ENCODE results near the gene KRT1.

KRT1 gene

DNA sequence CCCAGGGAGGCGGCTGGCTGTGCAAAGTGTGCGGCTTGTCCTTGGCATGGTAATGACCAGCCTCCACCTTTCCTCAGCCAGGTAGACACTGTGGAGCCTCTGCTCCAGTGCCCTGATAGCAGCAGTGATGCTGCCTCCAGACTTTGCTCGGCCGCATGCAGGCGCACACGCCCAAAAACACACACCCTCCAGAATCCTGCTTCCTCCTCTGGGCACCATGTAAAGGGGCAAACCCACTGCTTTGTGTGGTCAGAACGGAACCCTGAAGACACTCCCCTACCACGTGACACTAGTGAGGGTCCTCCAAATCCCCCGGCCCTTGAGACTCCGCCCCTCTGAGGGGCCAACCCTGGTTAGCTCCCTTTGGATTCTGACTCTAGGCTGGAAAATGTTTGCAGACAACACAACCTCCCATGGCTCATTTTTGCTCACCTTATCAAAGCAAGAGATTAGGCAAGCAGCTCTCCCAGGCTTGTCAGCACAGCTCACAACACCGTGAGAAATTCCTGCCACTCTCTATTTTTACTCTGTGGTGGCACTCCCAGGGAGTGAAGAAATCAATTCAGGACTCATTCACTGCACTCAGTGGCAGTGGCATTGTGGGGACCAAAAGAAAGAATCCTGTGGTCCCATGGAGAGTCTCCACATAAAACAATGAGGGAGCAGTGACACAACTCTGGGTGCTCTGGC is 18.6 kb upstream of the KRT1 start:
- no peak for DNase-seq (ENCODE audit: low read depth)

DNA sequence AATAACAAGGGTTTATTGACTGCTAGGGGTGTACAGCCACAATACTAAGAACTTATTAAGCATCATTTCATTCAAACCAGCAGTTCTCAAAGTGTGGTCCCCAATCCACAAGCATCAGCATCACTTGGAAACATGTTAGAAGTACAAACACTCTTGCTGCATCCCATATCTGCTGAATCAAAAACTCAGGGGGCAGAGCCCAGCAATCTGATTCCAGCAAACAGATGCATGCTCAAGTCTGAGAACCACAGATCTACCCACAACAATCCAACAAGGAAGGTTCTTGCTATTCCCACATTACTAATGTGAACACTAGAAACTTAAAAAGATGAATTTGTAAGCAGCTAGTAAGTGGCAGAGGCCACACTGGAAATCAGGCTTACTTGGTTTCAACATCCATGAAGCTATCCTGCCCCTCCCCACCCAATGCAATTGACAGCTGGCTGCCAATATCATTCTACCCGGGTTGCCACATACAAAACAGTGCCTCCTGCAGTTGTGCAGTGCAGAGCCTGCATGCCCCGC is 16.9 kb upstream of the KRT1 start:
- DNase-seq (ENCODE audit: low read depth), result no peak

DNA sequence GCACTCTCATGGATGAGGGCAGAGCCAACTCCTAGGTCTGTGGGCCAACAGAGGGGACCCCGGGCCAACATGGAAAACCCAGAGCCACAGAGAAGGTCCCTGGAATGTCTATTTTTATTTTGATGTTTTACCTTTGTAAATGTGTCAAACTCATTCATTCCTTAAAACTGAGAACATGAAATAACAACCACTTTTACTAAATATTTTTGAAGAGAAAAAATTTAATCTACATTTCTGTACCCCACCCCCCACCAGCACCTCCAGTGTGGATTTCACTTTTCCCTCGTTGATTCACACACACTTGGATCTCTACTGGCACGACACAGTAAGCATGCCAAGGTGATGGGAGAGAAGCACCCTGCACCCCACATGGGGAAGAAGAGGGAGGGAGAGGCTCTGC is 16.4 kb upstream of the KRT1 start:
- DNase-seq (ENCODE audit: low read depth), result no peak

DNA sequence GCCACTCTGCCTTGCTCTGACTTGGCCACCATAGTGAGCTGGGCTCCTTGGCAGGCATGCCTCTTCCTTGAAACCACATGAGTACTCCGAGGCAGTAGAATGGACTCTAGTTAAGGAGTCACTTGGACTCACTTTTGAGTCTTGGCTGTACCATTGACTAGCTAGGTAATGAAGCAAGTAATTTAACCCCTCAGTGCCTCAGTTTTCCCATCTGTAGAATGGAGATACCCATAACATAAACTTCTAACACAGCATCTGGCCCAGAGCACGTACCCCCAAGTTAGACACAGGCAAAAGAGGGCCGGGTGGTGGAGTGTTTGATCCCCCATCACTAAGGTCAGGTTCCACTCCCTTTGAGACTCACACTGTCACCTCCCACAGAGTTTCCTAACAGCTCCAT is 14.8 kb upstream of the KRT1 start:
- no peak for DNase-seq (ENCODE audit: low read depth)

DNA sequence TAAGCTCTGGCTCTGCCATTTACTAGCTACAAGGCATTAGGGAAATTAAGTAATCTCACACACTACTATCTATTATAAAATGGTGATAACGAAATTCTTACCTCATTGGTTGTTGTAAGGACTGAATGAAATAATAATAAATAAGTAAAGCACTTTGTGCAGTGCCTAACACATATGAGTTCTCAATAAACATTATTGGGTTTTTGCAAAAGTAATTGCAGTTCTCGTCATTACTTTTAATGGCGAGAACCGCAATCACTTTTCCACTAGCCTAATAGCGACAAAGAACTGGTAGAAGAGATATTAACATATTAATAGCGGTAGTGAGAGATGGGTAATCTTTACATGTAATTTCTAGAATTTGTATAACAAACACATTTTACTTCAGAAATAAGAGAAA is 13.9 kb upstream of the KRT1 start:
- no peak for DNase-seq (ENCODE audit: low read depth)

DNA sequence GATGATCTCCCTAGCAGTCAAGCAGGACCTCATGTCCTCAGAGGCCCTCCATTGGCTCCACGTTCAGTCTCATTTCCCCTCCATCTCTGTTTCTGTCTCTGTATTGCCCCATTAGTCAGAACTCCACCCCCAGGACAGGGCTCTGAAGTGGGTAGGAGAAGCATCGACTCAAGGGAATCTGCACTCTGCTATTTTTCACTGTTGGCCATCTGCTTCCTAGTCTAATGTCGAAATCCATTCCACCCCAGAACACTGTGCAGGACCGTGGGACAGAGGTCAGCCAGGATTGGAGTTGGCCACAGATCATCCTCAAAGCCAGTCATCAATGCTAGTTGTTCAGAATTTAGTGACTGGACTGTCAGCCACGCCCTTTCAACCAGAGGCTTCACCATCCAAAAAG is 13.1 kb upstream of the KRT1 start:
- no peak for DNase-seq (ENCODE audit: low read depth)

DNA sequence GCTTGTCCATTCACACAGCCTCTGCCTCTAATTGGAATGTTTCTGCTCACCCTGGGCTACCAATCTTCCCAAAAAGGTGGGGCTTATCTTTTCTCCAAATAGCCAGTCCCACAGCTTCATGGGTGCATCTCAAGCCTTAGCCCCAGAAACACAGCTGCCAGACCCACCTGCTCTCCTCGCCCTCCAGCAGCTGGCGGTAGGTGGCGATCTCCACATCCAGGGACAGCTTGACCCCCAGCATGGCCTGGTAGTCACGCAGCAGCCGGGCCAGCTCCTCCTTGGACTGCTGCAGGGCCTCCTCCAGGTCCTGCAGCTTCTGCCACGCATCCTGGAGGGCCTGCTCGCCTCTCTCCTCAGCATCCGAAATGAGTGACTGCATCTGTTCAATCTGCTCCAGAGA is 12.0 kb upstream of the KRT1 start:
- no peak for DNase-seq (ENCODE audit: low read depth)

DNA sequence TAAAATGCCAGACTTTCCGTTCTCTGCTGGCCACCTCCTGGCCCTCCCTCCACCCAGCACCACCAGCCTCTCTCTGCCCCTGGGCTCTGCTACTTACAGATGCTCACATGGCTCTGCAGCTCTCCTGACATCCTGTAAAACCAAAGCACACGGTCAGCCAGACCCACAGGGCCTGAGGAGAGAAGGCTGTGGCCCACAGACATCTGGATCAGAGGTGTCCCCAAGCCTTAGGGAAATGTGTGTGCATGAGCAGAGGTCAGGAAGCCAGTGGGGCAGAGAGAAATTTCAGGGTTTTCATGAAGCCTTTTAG is 11.6 kb upstream of the KRT1 start:
- no peak for DNase-seq (ENCODE audit: low read depth)

DNA sequence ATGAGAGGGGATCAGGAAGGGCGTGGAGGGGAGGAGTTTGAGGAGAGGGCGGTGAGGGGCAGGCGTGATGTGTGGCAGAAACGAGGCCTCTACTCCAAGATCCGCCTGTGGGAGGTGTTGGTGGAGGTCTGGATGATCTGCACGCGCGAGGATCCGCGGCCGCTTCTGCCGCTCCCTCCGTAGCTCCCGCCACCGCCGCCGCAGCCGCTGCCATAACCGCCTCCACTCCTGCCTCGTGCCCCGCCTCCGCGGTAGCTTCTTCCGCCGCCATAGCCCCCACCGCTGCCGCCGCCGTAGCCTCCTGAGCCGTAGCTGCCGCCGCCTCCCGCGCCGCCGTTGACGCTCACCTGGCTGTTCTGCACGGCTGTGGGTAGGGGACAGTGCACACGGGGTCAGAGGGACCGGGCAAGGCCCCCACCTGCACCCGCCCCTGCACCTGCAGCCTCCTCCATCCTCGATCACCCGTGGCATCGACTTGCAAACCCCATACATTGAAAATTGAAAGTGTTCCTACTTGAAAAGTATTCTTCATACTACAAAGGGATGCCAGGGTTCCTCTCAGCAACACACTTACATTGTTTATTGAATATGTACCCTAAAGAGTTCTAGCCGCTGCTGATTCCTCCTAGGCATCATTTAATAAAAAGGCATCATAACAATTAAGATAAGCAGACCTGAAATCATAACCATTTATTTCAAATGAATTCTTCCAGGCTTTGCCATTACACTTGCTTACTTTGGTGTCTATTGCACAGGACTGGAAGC is 11.1 kb upstream of the KRT1 start:
- no peak for DNase-seq (ENCODE audit: low read depth)

DNA sequence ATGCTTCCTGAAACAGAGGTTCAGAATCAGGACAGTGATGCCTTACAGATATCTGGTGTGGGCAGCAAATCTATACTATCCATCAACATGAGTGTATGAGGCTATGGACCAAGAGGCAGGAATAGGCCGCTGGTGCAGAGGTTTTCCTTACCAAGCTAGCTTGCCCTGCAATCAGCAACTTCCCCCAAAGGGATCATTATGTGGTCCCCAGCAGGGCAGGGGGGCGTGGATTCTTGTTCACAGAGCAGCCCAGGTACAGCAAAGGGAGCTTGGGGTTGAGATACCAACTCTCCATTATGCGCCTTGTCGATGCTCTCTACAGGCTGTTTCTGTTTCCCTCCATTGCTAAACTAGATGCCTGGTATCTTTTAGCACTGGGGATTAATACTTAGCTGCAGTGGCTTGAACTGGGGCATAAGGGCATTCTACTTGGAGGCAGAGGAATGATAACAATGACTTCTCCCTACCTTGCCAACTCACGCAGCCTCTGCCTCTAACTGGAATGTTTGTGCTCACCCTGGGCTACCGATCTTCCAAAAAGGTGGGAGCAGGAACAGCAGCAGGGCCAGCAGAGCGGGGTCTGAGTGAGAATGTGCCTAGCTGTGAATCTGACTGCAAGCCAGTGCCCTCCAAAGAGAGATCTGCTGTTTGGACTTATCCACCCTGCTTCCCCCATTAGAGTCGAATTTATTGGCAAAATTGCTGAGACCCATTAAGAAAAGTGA is 10.3 kb upstream of the KRT1 start:
- DNase-seq (ENCODE audit: low read depth), result no peak

DNA sequence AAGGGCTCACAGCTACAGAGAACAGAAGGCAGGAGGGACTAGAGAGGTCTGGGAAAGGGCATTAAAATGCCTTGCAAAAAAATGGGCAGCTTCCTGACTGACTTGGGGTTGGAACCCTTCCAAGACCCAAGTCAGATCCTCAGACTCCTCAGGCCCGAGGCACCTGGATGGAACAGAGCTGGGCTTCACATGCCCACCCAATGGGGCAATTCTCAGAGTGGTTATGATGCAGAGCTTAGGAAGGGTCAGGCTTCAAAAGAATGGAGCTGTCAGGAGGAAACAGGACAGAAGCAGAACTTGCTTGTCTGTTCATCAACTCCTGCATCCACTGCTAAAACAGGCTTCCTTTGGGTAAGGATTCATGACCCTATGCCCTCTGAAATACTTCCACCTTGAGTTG is 9.7 kb upstream of the KRT1 start:
- DNase-seq (ENCODE audit: low read depth), result no peak

DNA sequence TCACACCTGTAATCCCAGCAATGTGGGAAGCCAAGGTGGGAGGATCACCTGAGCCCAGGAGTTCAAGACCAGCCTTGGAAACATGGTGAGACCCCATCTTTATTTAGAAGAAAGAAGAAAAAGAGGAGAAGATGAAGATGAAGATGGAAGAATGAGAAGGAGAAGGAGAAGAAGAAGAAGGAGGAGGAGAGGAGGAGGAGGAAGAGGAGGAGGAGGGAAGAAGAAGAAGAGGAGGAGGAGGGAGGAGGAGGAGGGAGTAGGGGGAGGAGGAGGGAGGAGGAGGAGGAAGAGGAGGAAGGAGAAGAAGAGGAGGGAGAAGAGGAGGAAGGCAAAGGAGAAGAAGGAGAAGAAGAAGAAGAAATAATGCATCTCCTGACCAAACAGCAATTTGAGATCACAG is 9.0 kb upstream of the KRT1 start:
- DNase-seq (ENCODE audit: low read depth), result no peak

DNA sequence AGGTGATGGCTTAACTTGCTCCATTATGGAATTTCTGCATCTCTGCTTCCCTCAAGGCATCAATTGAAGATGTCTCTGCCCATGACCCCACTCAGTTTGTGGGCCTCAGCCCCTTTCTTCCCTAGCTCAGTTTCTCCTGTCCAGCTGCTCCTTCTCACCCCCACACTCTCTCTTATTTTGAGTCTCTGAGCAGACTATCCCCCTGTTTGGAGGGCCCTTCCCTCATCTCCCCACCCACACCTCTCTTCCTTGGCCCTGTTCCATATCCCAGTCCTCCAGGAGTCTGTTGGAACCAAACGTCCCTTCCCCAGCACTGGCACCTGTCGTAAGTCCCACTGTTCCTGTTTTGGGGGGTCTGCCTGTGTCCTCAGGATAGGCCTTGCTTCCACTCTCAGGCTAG is 8.3 kb upstream of the KRT1 start:
- DNase-seq (ENCODE audit: low read depth), result no peak

DNA sequence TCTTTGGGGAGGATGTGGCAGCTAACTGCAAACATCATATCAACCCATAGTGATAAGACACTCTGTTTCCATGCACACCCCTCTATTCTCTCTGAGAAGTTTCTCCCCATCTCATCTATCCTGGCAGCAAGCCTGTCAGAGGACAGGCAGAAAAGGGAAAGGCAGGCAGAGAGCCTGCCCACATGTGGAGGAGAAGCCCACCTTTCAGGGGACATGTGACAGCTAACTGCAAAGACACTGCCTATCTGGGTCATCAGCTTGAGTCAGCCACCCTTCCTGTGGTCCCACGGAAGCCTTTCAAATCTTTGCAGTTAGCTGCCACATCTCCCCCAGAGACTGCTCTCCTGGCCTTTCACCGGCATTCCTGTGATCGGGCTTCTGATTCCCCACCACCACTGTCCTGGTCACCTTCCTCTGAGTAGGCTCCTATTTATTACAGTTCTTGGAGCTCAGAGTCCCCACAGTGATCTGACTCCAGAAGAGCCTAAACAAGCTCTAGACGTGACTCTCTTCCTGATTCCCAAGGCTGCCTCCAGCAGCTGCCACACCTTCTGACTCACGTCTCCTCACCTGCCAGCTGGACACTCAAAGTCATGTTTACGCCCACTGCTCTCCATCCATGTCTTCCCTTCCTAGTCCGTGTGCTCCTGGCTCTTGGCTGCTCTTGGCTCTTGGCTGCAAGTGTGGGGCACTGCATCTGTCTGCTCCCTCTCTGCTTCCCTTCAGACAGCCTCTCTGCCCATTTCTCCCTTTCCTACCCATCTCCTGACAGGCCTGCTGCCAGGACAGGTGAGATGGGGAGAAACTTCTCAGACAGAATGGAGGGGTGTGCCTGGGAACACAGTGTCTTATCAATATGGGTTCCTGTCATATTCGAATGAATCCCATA is 7.5 kb upstream of the KRT1 start:
- DNase-seq (ENCODE audit: low read depth), result no peak

DNA sequence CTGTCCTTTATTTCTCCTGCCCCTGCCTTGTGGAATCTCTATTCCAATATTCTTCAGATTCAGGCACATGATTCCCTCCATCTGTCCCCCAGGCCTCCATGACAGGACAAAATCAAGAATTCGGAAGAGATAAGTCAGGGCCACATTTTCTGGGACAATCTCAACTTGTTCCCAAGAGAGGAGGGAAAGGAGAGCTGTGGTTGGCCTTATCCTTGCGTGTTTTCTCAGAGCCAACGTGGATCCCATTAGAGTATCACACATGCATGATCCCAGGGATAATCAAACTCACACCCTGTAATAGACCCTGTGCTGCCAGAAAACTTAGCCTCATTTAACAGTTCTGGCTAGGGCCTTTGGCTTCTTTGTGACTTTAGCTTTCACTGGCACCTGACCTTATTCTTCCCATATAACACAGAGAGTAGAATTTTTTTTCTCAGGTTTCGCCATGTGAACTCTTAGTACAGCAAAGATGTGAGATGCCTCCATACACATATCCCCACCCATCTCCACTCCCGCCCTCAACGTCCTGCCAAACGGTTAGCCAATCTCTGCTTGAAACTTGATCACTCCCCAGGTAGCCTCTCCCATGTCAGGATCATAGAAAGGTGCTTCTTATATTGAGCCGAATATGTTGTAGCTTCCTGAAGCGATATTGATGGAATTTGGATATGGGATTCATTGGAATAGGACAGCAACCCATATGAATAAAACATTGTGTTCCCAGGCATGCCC is 6.7 kb upstream of the KRT1 start:
- no peak for DNase-seq (ENCODE audit: low read depth)

DNA sequence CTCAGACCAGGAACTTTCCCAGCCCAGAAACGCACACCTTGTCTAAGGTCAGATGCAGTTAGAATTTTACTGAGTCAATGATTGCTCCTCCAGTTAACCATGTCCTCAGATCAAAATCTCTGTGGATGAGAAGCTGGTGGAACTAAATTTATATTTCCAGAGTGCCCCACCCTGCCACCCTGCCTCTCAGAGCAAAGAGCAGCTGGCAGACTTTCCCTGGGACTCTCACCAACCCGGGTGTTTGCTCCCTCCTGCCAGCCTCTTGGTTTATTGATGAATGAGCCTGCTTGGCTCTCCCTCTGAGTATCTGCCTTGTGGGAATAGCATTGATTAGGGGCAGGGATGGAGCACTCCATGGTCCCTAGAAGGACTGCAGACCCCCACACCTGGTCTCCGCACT is 5.9 kb upstream of the KRT1 start:
- DNase-seq (ENCODE audit: low read depth), result no peak

DNA sequence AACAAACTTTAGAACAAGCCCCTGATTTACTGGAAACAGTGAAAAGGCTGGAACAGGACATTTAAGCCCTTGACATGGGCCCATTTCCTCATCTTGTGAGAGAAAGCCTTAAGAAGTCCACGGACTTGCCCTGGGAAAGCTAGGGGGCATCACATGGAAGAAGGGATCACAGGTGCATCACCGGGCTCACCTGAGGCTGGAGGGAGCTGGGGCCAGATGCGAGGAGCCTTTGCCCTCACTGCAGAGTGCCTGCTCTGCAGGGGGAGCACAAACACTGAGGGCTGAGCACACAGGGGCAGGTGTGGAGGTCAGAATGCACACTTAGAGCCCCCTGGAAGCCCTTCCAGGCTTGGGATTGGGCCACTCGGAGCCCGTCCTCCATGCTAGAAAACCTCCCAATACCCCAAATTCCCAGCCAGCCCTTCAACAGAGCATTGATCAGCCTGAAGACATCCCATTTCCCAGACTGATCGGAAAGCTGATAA is 5.2 kb upstream of the KRT1 start:
- no peak for DNase-seq (ENCODE audit: low read depth)

DNA sequence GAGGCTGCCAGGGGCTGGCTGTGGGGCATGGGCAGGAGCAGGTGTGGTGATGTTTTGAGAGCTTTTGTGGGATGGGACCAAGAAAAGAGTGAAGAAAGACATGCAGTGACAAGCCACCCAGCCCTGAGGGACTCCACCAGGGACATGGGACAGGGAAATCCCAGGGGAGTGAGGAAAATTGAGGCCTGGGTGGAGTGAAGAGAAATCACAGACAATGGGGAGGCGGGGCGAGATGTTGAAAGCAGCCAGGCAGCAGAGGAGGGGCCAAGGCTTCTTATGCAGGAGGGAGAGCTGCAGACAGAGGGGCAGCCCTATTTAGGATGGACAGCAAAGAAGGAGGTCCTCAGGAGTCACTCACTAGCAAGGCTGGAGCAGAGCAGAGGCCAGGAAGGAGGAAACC is 4.2 kb upstream of the KRT1 start:
- DNase-seq (ENCODE audit: low read depth), result no peak

DNA sequence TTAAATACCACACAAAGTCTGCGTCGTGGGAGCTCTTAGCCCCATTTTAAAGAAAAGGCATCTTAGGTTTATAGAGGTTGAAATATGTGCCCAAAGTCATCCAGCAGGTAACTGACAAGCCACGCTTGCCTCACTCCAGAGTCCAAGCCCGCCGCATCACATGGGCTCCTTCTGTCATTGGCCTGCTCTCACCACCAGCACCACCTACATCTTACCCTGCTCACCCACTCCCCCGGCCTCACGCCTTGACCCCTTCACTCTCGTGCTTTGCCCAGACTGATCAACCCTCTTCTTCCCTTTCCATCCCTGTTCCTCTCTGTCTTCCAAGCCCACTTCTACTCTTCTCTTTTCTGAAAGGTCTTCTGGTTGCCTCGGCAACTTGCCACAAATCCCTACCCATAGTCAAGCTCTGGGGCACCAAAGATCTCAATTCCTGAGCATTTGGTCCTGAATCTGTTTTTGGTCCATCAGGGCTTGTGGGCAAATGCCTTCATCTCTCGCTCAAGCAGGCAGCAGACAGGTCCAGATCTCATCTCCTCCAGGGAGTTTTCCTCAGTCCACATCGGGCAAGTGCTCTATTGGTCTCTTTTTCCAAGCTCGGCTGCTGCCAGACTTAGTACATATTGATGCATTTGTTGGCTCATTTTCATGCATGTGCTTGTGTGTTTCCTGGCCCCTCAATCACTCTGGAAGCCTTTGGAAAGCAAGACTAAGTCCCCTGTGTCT is 3.5 kb upstream of the KRT1 start:
- no peak for DNase-seq (ENCODE audit: low read depth)

DNA sequence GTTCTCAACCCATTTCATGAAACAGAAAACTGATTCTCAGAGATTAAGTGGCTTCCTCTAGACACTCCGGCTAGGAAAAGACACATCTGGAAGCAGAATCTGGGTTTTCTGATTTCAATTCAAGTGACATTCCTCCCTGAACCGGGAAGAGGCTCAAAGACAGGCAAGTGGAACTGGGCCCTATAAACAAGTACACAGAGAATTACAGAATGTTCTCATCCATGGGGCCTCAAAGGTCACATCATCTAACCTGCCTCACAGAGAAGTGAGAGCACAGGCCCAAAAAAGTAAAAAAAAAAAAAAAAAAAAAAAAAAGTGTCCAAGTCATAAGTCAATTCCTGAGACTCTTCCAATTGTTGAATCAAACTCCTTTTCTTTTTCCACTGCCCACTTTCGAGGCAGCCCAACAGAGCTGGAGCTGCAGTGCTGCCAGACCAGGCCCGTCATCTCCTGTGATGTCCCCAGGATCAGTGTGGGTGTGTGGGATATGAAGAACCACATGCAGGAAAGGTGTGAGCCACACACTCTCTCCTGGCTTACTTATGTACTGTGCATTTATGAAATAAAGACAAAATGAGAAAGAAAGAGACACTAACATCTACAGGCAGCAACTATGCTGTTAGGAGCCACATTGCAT is 2.8 kb upstream of the KRT1 start:
- DNase-seq (ENCODE audit: low read depth), result no peak

DNA sequence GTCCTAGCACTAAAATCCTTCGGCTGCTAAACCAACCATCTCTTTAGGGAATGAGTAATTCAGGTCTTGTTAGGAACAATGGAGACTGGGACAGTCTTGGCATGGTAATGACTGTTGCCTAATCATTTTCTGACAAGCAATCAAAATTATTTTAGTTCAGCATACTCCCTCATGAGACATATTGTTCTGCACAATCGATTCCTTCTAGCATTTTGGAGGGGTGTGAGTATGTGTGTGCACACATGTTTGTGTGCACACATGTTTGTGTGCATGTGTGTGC is 2.1 kb upstream of the KRT1 start:
- DNase-seq (ENCODE audit: low read depth), result no peak

Measured in stromal cell of bone marrow (primary cell).